Suppressor macrophage treated with lipopolysaccharide for 4 hours (primary cell): Measurements from ENCODE around the gene DAP.

Source experiments
- DNase-seq: peaks from one replicate; pipeline ENCODE4 v3.0.0-alpha.2; 2020

Gene DAP

DNA sequence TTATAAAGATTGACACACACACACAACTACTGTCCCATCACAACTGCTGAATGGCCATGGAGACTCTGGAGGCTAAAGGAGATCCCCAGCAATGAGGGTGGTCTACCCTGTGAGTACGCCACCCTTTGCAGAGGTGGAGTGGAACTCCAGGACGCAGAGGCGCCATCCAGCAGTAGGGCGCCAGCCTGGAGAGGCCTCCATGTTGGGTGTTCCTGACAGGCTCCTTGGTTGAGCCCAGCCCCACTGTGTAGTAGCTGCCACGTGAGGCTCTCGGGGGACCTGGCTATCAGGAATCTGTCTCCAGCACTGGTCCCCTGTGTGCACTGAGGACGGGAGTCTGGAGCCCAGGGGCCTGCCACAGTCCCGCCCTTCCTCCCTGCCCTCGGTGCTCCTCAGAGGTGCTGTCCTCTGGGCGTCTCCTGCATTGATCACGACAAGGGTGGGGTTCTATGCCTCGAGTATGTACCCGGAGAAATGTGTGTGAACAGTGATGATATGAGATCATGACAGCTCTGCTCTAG lies 72.3 kb downstream of the DAP start:
- DNase-seq, result no peak

DNA sequence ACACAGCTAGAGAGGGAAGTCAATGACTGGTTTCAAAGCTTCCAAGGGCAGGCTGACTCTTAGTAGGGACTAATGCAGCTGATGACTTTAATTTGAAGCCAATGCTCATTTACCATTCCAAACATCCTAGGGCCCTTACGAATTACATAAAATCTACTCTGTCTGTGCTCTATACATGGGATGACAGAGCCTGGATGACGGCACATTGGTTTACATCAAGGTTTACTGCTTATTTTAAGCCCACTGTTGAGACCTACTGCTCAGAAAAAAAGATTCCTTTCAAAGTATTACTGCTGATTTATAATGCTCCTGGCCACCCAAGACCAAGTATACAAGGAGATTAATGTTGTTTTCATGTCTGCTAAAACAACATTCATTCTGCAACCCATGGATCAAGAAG lies 74.1 kb downstream of the DAP start:
- no peak for DNase-seq

DNA sequence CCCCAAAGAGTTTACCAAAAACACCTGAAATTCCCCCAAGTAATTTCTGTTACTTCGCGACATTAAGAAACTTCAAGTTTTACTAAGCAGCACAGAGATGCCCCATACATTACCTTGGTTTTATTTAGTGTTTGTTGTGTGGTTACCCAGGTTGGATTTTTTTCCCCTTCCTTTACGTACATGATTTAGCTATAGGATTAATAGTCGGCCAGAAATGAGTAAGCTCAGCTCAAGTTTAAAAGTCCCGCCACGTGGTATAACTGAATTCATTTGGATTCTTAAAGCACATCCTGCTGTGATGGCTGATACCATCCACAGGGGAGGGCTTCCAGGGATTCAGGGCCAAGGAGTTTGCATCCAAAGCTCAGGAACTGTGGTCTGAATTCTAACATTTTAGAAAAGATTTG lies 75.9 kb downstream of the DAP start:
- no peak for DNase-seq

DNA sequence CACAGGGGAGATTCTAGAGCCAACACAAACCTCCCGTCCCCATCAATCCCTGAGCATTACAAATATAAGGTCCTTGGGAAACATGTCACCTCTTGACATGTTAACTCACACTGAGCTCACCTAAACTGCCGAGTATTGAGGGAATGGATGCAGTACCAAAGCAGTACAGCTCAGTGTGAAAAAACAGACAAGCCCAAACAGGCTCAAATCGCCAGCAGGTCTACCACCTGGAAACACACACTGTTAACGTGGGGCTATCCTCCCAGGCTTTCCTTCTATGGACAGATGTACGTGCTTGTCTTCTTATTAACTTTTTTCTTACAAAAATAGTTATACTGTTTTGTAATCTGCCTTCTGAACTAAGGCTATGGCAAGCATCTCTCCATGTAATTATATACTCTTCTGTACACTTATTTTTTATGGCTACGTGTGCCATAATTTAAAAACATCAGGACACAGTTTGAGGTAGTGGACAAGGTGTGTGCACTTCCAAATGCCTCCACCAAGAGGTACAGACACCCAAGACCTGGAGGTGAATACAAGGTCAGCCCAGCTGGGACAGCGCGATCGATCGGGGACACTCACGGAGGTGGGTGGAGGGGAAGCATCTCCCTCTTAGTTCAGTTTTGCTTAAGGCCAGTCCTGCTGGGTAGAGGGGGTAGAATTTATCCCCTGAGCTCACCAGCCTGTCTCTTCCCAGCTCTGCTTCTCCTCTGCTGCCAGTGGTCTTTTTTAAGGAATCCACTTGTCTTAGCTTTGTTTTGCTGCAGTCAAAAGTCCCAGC lies 76.5 kb downstream of the DAP start:
- no peak for DNase-seq

DNA sequence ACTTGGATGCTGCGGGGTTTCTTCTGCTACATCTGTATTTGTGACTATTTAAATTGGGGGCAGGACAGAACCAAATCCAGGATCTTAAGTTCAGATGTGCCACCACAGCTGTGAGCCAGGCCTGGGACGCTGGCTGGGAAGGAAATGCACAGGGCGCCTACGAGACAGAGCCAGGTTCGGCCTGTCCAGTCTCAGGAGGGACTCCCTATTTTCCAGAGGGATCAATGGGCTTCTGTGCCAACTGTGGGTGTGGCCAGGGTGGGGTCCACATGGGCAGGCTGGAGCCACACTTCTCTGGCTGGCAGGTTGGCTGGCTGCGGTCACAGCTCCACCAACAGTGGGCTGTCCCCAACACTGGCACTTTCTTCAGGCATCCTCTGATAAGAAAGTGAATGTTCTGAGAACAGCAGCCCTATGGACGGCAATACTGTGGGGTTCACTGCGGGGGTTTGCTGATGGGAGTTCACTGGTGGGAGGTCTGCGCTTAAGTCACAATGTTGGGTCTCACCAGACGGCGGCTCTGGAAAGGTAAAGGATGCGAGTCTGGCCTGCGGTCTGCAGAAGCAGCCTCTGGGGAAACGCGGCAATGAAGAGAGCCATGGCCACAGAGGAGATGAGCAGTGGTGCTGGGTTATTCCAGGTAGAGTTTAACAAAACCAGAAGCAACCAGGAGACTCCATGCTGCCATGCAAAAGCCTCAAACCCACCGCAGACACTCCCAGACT lies 78.1 kb downstream of the DAP start:
- no peak for DNase-seq

DNA sequence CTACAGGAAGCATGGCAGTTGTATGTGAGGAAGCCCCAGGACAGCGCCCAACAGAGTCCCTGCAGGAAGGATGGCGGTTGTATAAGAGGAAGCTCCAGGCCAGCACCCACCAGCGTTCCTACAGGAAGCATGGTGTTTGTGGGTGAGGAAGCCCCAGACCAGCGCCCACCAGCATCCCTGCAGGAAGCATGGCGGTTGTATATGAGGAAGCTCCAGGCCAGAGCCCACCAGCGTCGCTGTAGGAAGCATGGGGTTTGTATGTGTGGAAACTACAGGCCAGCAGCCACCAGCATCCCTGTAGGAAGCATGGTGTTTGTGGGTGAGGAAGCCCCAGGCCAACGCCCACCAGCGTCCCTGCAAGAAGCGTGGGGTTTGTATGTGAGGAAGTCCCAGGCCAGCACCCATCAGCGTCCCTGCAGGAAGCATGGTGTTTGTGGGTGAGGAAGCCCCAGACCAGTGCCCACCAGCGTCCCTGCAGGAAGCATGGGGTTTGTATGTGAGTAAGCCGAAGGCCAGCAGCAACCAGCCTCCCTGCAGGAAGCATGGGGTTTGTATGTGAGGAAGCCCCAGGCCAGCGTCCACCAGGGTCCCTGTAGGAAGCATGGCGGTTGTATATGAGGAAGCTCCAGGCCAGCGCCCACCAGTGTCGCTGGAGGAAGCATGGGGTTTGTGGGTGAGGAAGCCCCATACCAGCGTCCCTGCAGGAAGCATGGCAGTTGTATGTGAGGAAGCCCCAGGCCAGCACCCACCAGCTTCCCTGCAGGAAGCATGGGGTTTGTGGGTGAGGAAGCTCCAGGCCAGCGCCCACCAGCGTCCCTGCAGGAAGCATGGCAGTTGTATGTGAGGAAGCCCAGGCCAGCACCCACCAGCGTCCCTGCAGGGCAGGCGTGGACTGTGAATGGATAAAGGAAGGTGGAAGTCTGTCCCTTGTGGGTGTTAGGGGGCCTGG lies 79.0 kb downstream of the DAP start:
- no peak for DNase-seq

DNA sequence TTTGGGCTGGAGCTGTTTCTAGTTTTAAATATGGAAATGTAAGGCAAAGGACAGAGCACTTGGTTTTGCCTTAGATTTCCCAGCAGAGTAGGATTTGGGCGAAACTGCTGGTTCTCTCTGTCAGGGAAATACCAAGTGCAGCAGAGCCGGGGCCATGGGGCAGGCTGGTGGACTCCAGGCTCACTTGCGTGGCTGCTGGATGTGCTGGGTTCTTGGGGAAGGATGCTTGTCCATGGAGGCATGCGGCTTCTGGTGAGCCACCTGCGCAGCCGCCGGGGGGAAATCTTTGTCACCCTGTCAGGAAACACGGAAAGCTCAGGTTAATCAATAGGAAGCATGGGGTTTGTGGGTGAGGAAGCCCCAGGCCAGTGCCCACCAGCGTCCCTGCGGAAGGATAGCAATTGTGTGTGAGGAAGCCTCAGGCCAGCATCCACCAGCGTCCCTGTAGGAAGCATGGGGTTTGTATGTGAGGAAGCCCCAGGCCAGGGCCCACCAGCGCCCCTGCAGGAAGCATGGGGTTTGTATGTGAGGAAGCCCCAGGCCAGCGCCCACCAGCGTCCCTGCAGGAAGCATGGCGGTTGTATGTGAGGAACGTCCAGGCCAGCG lies 80.1 kb downstream of the DAP start:
- no peak for DNase-seq

DNA sequence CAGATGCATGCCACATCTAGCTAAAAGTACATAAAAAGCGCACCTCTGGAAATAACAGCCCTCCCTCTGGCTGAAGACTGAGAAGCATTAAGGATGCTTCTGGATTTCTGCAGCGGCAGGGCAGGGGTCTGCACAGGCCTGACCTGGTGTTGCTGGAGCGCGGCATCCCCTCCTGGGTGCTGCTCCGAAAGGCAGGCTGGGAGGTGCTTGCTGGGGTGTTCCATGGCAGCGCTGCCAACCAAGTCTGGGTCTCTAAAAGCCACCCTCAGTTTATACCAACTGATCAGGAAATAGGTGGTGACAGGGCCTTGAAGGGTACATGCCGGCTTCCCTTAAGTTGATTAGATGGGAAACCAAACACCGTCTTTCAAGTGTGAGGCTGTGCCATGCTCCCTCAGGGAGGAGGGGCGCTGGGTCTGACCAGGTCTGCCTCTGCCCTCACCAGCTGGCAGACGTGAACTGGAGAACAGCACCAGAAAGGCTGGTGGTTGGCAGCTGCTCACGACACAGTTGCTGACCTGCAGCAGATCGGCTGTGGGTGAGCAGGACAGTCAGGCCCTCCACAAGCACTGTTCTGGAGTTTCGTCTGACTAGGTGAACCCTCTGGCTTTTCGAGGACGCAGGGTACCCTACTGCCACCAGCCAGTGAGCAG lies 81.6 kb downstream of the DAP start:
- no peak for DNase-seq

DNA sequence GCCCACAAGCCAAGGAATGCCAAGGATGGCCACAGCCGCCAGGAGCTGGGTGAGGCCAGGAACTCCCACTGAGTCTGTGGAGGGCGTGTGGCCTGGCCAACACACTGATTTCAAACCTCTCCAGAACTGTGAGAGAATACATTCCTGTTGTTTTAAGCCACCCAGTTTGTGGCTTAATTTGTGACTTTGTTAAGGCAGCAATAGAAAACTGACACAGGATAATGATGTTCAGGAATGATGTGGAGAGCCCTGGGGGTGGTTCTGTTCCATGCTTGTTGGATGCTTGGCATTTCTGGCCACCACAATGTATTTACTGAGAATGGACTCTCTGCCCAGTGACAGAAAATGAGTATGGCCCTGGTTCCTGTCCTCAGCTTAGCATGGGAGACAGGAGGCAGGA lies 82.8 kb downstream of the DAP start:
- DNase-seq, result no peak

DNA sequence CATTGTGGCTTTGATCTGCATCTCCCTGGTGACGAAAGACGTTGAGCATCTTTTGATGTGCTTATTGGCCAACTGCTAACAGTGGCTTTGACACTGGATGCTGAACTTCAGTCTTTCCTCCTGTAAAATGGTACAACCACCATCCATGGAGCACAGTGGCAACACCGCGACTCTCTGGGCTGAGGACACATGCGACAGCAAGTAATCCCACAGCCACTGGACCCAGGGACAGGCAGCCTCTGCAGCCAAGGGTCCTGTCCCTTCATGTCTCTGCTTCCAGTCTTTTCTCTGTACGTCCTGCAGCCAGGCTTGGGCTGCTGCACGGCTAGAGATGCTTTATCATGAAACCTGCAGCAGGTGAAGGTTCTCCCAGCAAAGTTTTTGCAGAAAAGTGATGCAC lies 83.5 kb downstream of the DAP start:
- DNase-seq, result no peak

DNA sequence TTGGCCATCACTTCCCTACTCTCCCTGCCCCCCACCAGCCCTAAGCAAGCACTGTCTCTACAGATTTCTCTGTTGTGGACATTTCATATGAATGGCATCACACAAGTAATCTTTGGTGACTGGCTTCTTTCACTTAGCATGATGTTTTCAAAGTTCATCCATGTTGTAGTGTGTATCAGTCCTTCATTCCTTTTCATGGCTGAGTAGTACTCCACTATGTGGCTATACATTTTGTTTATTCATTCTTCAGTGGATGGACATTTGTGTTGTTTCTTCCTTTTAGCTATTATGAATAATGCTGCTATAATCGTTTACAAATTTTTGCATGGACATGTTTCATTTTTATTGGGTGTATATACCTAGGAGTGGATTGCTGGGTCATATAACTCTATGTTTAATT lies 84.1 kb downstream of the DAP start:
- no peak for DNase-seq

DNA sequence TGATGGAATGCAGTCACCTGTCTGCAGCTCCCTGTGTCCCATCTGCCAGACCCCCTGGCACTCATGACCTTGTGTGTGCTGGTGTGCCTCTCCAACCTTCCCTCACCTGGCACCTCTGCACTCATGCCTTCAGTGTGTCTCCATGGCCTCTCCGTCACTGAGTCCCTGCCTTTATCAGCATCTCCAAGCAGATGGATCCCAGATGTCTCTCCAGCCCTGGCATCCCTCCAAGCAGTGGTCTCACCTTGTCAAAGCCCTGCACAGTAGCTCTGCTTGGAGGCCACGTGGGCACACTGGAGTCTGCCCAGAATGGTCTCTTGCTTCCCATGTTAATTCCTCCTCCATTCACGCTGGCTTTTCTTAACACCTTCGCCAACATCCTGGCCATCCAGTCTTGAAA lies 84.8 kb downstream of the DAP start:
- DNase-seq, result no peak

DNA sequence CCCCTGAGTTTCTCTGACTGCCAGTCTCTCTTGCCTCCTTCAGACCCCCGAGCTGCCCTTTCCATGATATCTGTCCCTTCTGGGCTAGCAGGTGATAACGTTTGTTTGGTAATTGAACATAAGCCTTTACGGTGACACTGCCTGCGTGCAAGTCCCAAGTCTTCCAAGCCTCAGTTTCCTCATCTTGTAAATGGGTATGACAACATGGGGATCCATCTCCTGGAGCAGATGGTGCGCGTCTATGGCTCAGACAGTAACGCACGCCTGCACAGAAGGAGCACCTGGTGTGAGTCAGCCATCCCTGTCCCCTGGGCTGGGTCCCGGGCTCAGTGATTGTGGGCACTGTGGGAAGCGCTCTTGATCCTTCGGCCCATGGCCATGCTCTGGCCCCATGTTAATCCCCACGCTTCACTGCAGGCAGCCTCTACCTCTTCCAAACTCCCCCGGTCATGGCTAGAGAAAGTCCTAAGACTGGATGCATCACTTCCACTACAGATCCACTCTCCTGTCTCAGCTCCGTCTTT lies 85.8 kb downstream of the DAP start:
- DNase-seq, result no peak

DNA sequence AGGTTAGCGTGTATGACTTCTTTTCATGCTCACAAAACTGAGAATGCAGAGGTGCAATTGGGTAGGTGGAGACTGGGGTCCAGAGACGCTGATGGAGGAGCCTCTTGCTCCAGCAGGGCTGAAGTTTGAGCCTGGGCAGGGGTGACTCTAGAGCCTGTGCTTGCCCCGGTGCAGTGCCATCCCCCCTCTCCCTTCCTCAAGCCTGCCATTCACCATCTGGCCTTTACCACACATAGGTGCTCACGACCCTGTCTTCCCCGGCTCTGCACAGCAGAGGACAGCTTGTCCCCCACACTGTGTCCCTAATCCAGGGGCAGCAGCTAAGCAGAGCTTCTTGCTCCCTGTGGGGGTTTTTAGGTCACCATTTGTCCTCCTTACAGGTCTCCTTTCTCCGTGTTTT lies 86.5 kb downstream of the DAP start:
- DNase-seq, result no peak

DNA sequence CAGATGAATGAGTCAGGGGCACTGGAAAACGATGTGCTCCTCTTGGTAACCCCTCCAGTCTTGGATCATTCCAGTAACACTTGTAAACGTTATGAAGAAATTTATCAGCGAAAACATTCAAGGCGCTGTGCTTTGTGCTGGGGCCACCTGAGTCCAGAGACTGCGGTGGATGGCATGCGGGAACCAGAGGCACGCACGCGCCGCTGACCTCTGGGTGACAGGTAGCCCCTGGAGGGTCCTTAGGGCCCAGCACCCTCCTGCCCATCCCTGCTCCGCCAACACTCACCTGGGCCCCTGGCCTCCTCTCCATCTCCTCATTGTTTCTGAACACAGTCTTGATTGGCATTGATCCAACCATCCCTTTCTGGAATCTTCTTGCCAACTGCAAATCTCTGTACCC lies 86.9 kb downstream of the DAP start:
- no peak for DNase-seq

DNA sequence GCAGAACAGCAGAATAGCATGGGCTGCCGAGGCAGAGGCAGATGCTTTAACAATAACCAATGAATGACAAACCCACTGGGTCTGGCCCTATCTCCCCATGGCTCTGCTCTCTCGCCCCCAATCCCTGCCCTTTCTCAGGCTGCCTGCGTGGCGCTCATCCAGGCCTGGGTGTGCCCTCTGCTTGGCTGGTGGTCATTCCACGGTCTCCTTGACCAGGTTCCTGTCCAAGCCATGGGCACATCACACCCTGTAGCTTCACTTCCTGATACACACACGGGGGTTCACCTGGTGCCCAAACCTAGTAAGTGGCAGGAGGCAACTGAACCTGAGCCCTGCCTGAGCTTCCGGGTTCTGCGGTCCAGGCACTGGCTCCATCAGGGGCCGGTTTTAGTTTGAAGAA lies 87.6 kb downstream of the DAP start:
- no peak for DNase-seq

DNA sequence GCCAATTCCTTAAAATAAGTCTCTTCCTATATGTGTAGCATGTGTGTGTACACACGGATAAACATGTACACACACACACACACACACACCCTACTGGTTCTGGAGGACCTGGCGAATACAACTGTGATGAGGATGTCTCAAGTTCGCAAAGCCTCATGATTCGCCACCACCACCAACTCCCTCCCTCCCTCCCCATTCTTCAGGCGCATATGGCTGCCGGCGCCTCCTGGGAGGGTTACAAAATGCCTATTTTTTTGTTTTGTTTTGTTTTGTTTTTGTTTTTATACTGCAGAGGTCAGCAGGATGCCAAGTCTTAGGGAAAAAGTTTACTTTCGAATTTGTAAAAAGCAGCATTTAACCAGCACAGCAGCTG lies 88.0 kb downstream of the DAP start:
- DNase-seq, result no peak

DNA sequence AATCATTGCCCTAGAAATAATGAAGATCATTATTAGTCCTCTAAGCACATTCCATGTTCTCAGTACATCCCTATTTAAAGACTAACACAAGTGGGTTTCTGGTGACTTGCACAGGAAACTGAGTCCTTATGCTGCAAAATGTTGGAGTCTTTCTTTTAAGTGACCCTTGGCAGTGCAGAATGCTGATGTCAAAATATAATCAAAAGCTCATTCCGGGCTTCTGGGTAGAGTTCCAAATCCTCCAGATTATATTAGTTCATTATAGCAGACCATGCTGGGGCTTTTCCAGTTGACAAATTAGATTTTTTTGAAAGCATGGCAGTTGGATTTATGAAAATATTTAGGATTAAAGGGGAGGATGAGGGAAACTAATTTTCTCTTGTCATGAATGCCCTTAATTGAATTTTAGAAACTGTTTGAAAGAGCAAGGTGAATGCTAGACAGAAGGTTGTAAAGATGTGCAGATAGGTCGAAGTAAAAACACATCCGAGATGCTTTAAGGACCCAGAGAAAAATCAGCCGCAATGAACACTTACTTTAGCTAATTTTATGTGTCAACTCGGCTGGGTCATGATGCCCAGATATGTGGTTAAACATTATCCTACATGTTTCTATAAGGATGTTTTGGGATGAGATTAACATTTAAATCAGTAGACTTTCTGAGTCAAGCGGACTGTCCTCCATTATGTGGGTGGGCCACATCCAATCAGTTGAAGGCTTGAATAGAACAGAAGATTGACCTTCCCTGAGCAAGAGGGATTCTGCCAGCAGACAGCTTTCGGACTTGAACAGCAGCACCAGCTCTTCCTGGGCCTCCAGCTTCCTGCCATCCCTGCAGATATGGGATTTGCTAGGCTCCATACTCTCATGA lies 88.7 kb downstream of the DAP start:
- DNase-seq, result no peak

DNA sequence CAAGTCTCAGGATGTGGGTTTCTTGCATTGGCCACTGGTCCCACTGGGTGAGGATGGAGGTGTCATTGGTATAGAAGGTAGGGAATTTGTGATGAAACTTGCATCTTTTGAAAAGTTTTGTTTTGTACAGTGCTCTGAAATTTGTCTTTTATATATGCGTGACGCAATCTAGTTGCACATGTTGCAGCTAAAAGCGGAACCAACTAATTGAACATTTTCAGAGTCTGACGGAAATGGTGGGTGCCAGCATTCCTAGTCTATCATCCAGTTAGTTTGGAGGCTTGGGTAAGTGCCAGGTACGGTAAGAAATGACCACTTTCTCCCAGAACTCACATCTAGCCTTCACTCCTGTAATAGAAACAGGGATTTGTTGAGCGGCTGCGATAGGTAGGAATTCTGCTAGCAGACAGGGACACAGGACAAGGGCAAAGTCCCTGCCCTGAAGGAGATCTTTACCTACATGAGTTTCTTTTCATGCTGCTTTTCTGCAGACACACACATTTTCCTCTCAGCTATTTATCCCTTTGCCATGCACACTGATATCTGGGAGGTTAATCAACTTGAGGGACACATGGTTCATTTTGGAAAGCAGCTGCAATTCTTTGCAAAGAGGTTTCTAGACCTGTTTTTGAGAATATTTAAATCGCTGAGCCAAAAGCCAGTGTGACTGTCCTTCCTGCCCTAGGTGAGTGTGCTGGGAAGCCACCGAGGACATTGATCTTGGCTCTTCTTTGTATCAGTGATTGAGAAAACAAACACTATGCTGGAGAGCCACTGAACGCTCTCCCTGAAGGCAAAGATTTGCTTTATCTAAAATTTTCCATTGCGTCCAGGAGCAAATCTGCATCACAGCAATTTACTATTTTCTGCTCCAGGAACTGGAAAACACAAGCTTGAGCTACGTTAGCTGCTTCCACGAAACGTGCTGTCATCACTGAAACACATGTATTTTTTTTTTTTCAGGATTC lies 89.7 kb downstream of the DAP start:
- peak; percentile 74 for DNase-seq

DNA sequence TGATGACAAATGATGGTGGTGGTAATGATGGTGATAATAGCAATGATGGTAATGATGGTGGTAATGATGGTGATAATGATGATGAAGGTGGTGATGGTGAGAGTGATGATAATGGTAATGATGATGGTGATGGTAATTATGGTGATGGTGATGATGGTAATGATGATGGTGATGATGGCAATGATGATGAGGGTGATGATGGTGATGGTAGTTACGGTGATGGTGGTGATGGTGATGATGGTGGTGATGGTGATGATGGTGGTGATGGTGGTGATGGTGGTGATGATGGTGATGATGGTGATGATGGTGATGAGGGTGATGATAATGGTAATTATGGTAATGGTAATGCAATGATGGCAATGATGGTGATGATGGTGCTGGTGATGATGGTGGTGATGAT lies 91.1 kb downstream of the DAP start:
- no peak for DNase-seq
